SK-N-SH treated with all-trans-retinoic acid at 6 μM for 48 hours (cell line): Measurements from ENCODE around the gene SCN8A.

Experiments used
- SNAI2 ChIP-seq: fragments of 250-450 bp; sonication (Bioruptor Pico); IDR thresholded peaks from 2 replicates; pipeline ENCODE4 v1.5.0; 2020; ENCODE audit warnings: mild to moderate bottlenecking, moderate library complexity
- TF ChIP-seq, protein P1 (sequence below): fragments of 250-450 bp; sonication (Bioruptor Pico); IDR thresholded peaks from 2 replicates; pipeline ENCODE4 v1.8.0; 2020; ENCODE audit warnings: mild to moderate bottlenecking, moderate library complexity, borderline replicate concordance

DNA sequence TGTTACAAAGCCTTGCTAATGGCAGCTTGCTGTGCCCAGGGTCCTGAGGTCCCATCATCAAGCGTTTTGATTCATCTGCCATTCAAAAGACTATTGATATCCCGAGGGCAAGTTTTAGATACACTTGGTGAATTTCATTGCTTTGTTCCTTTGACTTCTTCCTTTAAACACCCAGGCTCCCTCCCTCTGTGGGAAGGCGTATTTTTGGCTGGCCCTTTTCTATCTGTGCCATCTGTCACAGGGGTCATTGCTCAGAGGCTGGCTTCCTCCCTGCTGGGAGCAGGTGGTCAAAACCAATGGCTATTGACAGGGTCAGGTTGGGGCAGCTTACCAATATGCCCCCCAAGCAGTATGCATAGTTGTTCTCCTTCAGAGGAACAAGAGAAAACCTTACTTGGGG, 40.0 kb downstream of the SCN8A start:
- TF ChIP-seq, protein P1, sequence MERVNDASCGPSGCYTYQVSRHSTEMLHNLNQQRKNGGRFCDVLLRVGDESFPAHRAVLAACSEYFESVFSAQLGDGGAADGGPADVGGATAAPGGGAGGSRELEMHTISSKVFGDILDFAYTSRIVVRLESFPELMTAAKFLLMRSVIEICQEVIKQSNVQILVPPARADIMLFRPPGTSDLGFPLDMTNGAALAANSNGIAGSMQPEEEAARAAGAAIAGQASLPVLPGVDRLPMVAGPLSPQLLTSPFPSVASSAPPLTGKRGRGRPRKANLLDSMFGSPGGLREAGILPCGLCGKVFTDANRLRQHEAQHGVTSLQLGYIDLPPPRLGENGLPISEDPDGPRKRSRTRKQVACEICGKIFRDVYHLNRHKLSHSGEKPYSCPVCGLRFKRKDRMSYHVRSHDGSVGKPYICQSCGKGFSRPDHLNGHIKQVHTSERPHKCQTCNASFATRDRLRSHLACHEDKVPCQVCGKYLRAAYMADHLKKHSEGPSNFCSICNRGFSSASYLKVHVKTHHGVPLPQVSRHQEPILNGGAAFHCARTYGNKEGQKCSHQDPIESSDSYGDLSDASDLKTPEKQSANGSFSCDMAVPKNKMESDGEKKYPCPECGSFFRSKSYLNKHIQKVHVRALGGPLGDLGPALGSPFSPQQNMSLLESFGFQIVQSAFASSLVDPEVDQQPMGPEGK (CRISPR knock-in tag) = no peak
- no peak for TF ChIP-seq SNAI2
